Activated naive CD4-positive, alpha-beta T cell treated with anti-CD3 and anti-CD28 coated beads for 36 hours (primary cell): ENCODE measurements around the gene MOK. TPM values are rescaled to one million over a fixed set of nuclear protein-coding genes. Genes with fewer than 3 reads are reported as not detected.

Source experiments
- CTCF ChIA-PET: fragments of 350-600 bp; sonication (Branson Sonifier 250); formaldehyde crosslinking; loops from one replicate; lab custom pipeline; 2021; ENCODE audit warnings: antibody characterized with exemption; lab: Charles Lee
- DNase-seq: peaks from one replicate; pipeline ENCODE4 v3.0.0-alpha.2; 2020
- H3K27ac Mint-ChIP-seq: one replicate; pipeline ENCODE4 v1.8.0; 2021; ENCODE audit warnings: mild to moderate bottlenecking, mixed read lengths
- H3K27me3 Mint-ChIP-seq: one replicate; pipeline ENCODE4 v1.8.0; 2021; ENCODE audit warnings: low read depth, mixed read lengths
- H3K36me3 Mint-ChIP-seq: one replicate; pipeline ENCODE4 v1.8.0; 2021; ENCODE audit warnings: low read depth, mixed read lengths
- H3K4me1 Mint-ChIP-seq: one replicate; pipeline ENCODE4 v1.8.0; 2021; ENCODE audit warnings: low read depth, mixed read lengths
- H3K4me3 Mint-ChIP-seq: one replicate; pipeline ENCODE4 v1.8.0; 2021; ENCODE audit warnings: mild to moderate bottlenecking, moderate library complexity, mixed read lengths
- H3K9me3 Mint-ChIP-seq: one replicate; pipeline ENCODE4 v1.8.0; 2021; ENCODE audit warnings: mixed read lengths
- intact Hi-C: fragments of 100-400 bp; cut with micrococcal nuclease; formaldehyde crosslinking; loops from one replicate; pipeline ENCODE4 v1.15.1; 2023
- total RNA-seq, 2 experiments: library from RNA; stranded (reverse); gene quantifications; one replicate each; pipeline ENCODE4 v1.2.3, GENCODE V29; 2021

MOK gene
- total RNA-seq, 2 experiments from 2014 or later: 1.6 TPM

DNA sequence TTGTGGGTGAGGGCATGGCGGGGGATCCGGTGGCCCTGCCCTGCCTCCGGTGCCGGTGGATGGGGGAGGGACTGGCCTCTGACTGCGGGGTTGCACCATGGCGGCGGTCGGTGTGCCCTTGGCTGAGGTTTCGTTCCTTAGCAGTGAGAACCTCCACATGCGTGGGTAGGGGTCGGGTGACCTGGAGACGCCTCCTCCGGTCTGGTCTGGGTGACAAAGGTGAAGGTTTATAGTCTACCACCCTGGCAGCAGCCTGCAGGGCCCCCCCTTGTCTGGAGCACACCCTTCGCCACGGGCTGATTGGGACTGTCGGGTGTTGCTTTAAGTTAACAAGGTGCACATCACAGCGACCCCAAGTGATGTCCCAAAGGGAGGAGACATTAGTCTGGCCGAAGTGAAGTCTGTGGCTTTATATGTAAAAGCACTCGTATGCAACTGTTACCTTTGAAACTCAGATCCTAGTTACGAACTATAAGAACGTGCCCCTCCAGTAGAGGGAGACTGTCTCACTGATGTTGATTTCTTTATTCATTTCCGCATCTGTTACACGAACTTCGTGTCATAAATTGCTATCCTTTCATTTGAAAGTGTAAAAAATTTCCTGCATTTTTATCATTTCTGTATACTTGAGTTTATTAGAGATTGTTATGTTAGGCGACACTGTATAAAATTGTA is 90.8 kb downstream of the MOK start:
- Mint-ChIP-seq H3K4me1 (no peaks in the 10 kb centered on the region), H3K4me3 (no peak overlapping the region), H3K9me3 (no peaks in the 10 kb centered on the region), H3K36me3 (peaks cover 3% of the 10 kb centered on the region), H3K27me3 (no peaks in the 10 kb centered on the region), H3K27ac (no peak overlapping the region)
- CTCF ChIA-PET: interaction anchor here (1.1 kb wide), 1 partner anchor 22 kb away, joined by 5 read pairs; no protein-coding TSS in a partner anchor
- DNase-seq: no peak
- intact Hi-C loops: no loop called here

GRCh38 chr14:102213470-102213869 is 91.5 kb downstream of the MOK start:
- no peak overlapping the region for H3K4me3 Mint-ChIP-seq
- no peak overlapping the region for H3K27ac Mint-ChIP-seq
- CTCF ChIA-PET: no interaction called here
- no peaks in the 10 kb centered on the region for H3K9me3 Mint-ChIP-seq
- H3K36me3 Mint-ChIP-seq: peaks cover 4% of the 10 kb centered on the region
- intact Hi-C loops: no loop called here
- no peaks in the 10 kb centered on the region for H3K4me1 Mint-ChIP-seq
- no peaks in the 10 kb centered on the region for H3K27me3 Mint-ChIP-seq
- no peak for DNase-seq

- no peaks in the 10 kb centered on the region for H3K9me3 Mint-ChIP-seq
- peaks cover 4% of the 10 kb centered on the region for H3K36me3 Mint-ChIP-seq
- no peak overlapping the region for H3K4me3 Mint-ChIP-seq
- CTCF ChIA-PET: no interaction called here
- intact Hi-C loops: no loop called here
- DNase-seq: no peak
- H3K27ac Mint-ChIP-seq: no peak overlapping the region
- no peaks in the 10 kb centered on the region for H3K4me1 Mint-ChIP-seq
- H3K27me3 Mint-ChIP-seq: no peaks in the 10 kb centered on the region
Observed at GRCh38 chr14:102212845-102213244, 92.1 kb downstream of the MOK start.

GRCh38 chr14:102212356-102212755 is 92.6 kb downstream of the MOK start:
- DNase-seq: no peak
- CTCF ChIA-PET: no interaction called here
- no peaks in the 10 kb centered on the region for H3K4me1 Mint-ChIP-seq

GRCh38 chr14:102211240-102211639 is 93.7 kb downstream of the MOK start:
- CTCF ChIA-PET: no interaction called here
- H3K36me3 Mint-ChIP-seq: peaks cover 4% of the 10 kb centered on the region
- no peak for DNase-seq
- no peak overlapping the region for H3K4me3 Mint-ChIP-seq
- H3K27ac Mint-ChIP-seq: no peak overlapping the region
- no peaks in the 10 kb centered on the region for H3K4me1 Mint-ChIP-seq
- H3K27me3 Mint-ChIP-seq: no peaks in the 10 kb centered on the region
- intact Hi-C loops: no loop called here
- no peaks in the 10 kb centered on the region for H3K9me3 Mint-ChIP-seq

More at GRCh38 chr14:102212356-102212755, 92.6 kb downstream of the MOK start:
- H3K36me3 Mint-ChIP-seq: peaks cover 4% of the 10 kb centered on the region
- H3K27ac Mint-ChIP-seq: no peak overlapping the region
- H3K9me3 Mint-ChIP-seq: no peaks in the 10 kb centered on the region
- no peaks in the 10 kb centered on the region for H3K27me3 Mint-ChIP-seq
- intact Hi-C loops: no loop called here
- H3K4me3 Mint-ChIP-seq: no peak overlapping the region

DNA sequence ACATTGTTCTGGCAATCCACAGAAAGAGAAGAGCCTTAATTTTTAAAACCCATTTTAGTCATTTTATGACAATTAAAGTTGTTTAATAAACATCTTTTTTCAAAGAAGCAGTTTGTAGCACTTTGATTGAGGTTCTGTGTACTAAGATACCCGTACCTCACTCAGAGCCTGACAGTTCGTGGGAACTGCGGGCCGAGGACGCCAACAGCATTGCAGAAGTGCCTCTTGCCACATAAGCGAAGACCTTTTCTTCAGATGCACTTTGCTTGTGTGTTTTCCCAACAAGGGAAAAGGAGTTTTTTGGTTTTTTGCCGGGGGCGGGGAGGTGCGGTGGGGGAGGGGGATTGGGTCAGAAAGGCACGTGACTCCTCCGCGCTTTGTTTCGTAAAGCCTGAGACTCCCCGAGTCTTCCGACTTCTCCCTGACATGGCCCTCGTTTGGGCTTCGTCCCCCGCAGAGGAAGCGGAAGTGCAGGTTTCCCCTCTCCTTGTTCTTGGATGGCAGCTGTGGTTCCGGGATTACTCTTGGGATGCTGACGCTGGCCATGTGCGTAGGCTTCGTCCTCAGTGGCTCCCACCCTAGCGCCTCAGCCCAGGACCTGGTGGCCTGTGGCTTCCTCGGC is 94.4 kb downstream of the MOK start:
- intact Hi-C loops: no loop called here
- no peaks in the 10 kb centered on the region for H3K4me1 Mint-ChIP-seq
- H3K4me3 Mint-ChIP-seq: no peak overlapping the region
- no peaks in the 10 kb centered on the region for H3K9me3 Mint-ChIP-seq
- no peak for DNase-seq
- no peaks in the 10 kb centered on the region for H3K27me3 Mint-ChIP-seq
- H3K27ac Mint-ChIP-seq: no peak overlapping the region
- CTCF ChIA-PET: no interaction called here
- peaks cover 4% of the 10 kb centered on the region for H3K36me3 Mint-ChIP-seq

DNA sequence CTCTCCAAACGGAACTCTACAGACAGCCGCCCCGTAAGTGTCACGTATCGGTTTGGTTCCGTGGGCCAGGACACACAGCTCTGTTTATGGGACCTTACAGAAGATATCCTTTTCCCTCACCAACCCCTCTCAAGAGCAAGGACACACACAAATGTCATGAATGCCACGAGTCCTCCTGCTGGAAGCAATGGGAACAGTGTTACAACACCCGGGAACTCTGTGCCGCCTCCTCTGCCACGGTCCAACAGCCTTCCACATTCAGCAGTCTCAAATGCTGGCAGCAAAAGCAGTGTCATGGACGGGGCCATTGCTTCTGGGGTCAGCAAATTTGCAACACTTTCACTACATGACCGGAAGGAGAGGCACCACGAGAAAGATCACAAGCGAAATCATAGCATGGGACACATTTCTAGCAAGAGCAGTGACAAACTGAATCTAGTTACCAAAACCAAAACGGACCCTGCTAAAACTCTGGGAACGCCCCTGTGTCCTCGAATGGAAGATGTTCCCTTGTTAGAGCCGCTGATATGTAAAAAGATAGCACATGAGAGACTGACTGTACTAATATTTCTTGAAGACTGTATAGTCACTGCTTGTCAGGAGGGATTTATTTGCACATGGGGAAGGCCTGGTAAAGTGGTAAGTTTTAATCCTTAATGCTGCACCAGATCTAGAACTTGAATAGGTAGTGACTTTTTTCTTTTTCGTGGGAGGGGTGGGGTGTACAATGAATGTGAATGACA is 95.6 kb downstream of the MOK start:
- no peaks in the 10 kb centered on the region for H3K27me3 Mint-ChIP-seq
- intact Hi-C loops: loop anchor here (10.0 kb wide), 1 partner anchor 245 kb away; the partner anchor contains the start of gene DYNC1H1
- H3K36me3 Mint-ChIP-seq: peaks cover 6% of the 10 kb centered on the region
- peak overlapping the region; percentile 9 for H3K27ac Mint-ChIP-seq
- DNase-seq: no peak
- no peaks in the 10 kb centered on the region for H3K9me3 Mint-ChIP-seq
- peaks cover 1% of the 10 kb centered on the region for H3K4me1 Mint-ChIP-seq
- CTCF ChIA-PET: no interaction called here
- no peak overlapping the region for H3K4me3 Mint-ChIP-seq

GRCh38 chr14:102208741-102209140 is 96.2 kb downstream of the MOK start:
- CTCF ChIA-PET: no interaction called here
- DNase-seq: no peak

GRCh38 chr14:102207831-102208365 is 97.1 kb downstream of the MOK start:
- H3K4me3 Mint-ChIP-seq: no peak overlapping the region
- no peaks in the 10 kb centered on the region for H3K9me3 Mint-ChIP-seq
- no peaks in the 10 kb centered on the region for H3K27me3 Mint-ChIP-seq
- peaks cover 2% of the 10 kb centered on the region for H3K4me1 Mint-ChIP-seq
- no peak for DNase-seq
- H3K27ac Mint-ChIP-seq: no peak overlapping the region
- intact Hi-C loops: loop anchor here (10.0 kb wide), 1 partner anchor 243 kb away; the partner anchor contains the start of gene DYNC1H1
- CTCF ChIA-PET: no interaction called here
- H3K36me3 Mint-ChIP-seq: peaks cover 6% of the 10 kb centered on the region

More at GRCh38 chr14:102208741-102209140, 96.2 kb downstream of the MOK start:
- intact Hi-C loops: loop anchor here (10.0 kb wide), 1 partner anchor 244 kb away; the partner anchor contains the start of gene DYNC1H1
- H3K27me3 Mint-ChIP-seq: no peaks in the 10 kb centered on the region
- H3K36me3 Mint-ChIP-seq: peaks cover 6% of the 10 kb centered on the region
- H3K4me1 Mint-ChIP-seq: peaks cover 2% of the 10 kb centered on the region
- H3K9me3 Mint-ChIP-seq: no peaks in the 10 kb centered on the region
- no peak overlapping the region for H3K4me3 Mint-ChIP-seq
- H3K27ac Mint-ChIP-seq: no peak overlapping the region

- Mint-ChIP-seq H3K9me3 (no peaks in the 10 kb centered on the region), H3K4me3 (no peak overlapping the region), H3K27ac (no peak overlapping the region), H3K27me3 (no peaks in the 10 kb centered on the region), H3K36me3 (peaks cover 6% of the 10 kb centered on the region), H3K4me1 (peaks cover 4% of the 10 kb centered on the region)
- CTCF ChIA-PET: no interaction called here
- intact Hi-C loops: loop anchor here (10.0 kb wide), 1 partner anchor 242 kb away; the partner anchor contains the start of gene DYNC1H1
- no peak for DNase-seq
Observed at GRCh38 chr14:102206918-102207317, 98.0 kb downstream of the MOK start.

DNA sequence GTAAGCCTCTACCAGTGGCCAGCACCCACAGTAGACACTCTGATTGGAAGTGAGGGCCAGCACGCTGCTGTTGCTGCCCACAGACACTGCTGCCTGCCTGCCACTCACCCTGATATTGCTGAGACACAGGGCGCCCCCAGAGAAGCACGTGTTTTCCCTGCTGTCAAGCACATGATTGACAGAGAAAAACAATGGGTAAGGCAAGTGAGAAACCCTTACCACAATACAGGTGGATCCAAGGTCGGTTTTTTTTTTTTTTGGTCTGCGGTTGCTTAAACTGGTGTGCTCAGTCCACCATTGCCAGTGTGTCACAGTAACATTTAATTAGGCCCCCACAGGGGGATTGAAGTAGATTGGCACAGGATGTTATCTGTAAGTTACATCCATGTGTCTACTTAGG is 99.4 kb downstream of the MOK start:
- Mint-ChIP-seq H3K27ac (no peak overlapping the region), H3K36me3 (peaks cover 6% of the 10 kb centered on the region)
- intact Hi-C loops: loop anchor here (10.0 kb wide), 1 partner anchor 241 kb away; the partner anchor contains the start of gene DYNC1H1

DNA sequence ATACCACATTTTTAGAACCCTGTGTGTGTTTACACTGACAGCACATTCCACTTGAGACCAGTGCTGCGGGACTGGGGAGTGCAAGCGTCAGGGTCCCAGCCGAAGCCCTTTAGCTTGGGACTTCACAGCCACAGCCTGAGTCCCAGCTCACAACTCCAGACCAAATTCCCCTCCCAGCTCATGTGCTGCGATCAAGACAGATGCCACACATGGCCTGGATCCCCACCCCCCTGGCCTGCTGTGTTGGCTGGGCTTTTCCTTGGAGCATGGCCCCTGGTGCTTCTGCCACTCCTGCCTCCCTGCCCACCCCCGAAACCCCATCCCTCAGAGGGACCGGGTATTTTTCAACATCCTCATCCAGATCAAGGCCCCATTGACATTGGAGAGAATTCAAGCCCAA is 101.6 kb downstream of the MOK start:
- intact Hi-C loops: loop anchor here (10.0 kb wide), 1 partner anchor 239 kb away; the partner anchor contains the start of gene DYNC1H1
- peaks cover 15% of the 10 kb centered on the region for H3K36me3 Mint-ChIP-seq
- H3K27me3 Mint-ChIP-seq: no peaks in the 10 kb centered on the region
- peaks cover 40% of the 10 kb centered on the region for H3K4me1 Mint-ChIP-seq
- CTCF ChIA-PET: no interaction called here
- H3K9me3 Mint-ChIP-seq: no peaks in the 10 kb centered on the region
- no peak overlapping the region for H3K27ac Mint-ChIP-seq
- no peak for DNase-seq
- H3K4me3 Mint-ChIP-seq: no peak overlapping the region

More for the DNA sequence above, 99.4 kb downstream of the MOK start:
- Mint-ChIP-seq H3K4me3 (no peak overlapping the region), H3K27me3 (no peaks in the 10 kb centered on the region), H3K9me3 (no peaks in the 10 kb centered on the region), H3K4me1 (peaks cover 18% of the 10 kb centered on the region)
- CTCF ChIA-PET: no interaction called here
- DNase-seq: no peak
